ENCODE results near the gene ZNF81. TPM values are rescaled to one million over a fixed set of nuclear protein-coding genes. Genes with fewer than 3 reads are reported as not detected.
A peak's percentile ranks its signal among the peaks of the same experiment; 100 is the strongest.
"Not testable (repeated sequence)": the region's sequence is repeated elsewhere in the genome, so short reads cannot be mapped to it uniquely, and the experiment has no call there.

ZNF81 gene
- total RNA-seq, 2 donors from 2014 or later = 7.0 to 7.6 TPM

- ATAC-seq (no peak), DNase-seq (peak; percentile 29)
- intact Hi-C loops (cut with DNase I) = no loop called here
These were observed 4.9 kb upstream of the ZNF81 start for GRCh38 chrX:47831788-47832187.

DNA sequence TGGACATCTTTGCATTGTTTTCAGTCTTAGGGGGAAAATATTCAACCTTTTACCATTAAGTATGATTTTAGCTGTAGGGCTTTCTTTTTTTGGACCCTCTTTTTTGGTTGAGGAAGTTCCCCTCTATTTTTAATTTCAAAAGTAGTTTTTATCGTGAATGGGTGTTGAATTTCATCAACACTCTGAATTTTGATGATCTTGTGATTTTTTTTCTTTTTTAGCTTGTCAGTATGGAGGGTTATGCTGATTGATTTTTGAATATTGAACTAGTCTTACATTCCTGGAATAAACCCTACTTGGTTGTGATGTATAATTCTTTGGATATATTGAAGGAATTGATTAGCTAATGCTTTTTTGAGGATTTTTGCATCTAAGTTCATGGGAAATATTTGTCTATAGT is 1.7 kb downstream of the ZNF81 start:
- ATAC-seq (no peak), DNase-seq (no peak)
- intact Hi-C loops (cut with DNase I) = loop anchor here in 1 of 2 donors (5.0 kb wide), 1 partner anchor 189 kb away; no protein-coding TSS in a partner anchor

GRCh38 chrX:47840111-47840510 is 3.4 kb downstream of the ZNF81 start:
- intact Hi-C loops (cut with DNase I) = no loop called here
- no peak for DNase-seq
- no peak for ATAC-seq

- ATAC-seq = no peak
- no peak for DNase-seq
- intact Hi-C loops (cut with DNase I) = no loop called here
These were observed 6.7 kb downstream of the ZNF81 start for GRCh38 chrX:47843363-47843762.

GRCh38 chrX:47844117-47844516 is 7.4 kb downstream of the ZNF81 start:
- no peak for ATAC-seq
- intact Hi-C loops (cut with DNase I) = no loop called here
- no peak for DNase-seq

GRCh38 chrX:47846040-47846439 is 9.3 kb downstream of the ZNF81 start:
- intact Hi-C loops (cut with DNase I) = no loop called here
- no peak for DNase-seq
- peak in 1 of 2 donors; percentile 27 for ATAC-seq

DNA sequence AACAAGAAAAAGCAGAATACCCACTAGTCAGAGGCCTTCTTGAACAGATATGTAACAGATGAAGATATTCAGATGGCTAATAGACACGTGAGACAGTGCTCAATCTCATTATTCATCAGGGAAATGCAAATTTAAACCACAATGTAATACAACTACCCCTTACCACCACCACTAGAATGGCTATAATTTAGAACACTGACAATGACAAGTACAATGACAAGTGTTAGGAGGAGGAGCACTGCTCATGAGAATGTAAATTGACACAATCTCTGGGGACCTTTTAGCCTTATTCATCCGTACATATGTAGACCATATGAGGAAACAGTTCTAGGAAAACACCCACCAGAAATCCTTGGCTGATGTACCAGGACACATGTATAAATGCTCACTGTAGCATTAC is 13.1 kb downstream of the ZNF81 start:
- intact Hi-C loops (cut with DNase I) = loop anchor here (5.0 to 10.0 kb wide), 2 partner anchors 175 to 178 kb away; no protein-coding TSS in a partner anchor
- ATAC-seq = no peak
- DNase-seq = no peak

GRCh38 chrX:47850389-47850788 is 13.7 kb downstream of the ZNF81 start:
- not testable (repeated sequence) for ATAC-seq, DNase-seq
- intact Hi-C loops (cut with DNase I) = loop anchor here (5.0 to 10.0 kb wide), 2 partner anchors 174 to 177 kb away; no protein-coding TSS in a partner anchor

- ATAC-seq (no peak), DNase-seq (no peak)
- intact Hi-C loops (cut with DNase I) = loop anchor here (5.0 to 10.0 kb wide), 2 partner anchors 174 to 176 kb away; no protein-coding TSS in a partner anchor
These were observed 14.2 kb downstream of the ZNF81 start for GRCh38 chrX:47850901-47851300.

- DNase-seq (peak; percentile 34), ATAC-seq (peak in 1 of 2 donors; percentile 67)
- intact Hi-C loops (cut with DNase I) = loop anchor here (5.0 to 10.0 kb wide), 2 partner anchors 170 to 173 kb away; no protein-coding TSS in a partner anchor
These were observed 17.8 kb downstream of the ZNF81 start for GRCh38 chrX:47854474-47854873.

DNA sequence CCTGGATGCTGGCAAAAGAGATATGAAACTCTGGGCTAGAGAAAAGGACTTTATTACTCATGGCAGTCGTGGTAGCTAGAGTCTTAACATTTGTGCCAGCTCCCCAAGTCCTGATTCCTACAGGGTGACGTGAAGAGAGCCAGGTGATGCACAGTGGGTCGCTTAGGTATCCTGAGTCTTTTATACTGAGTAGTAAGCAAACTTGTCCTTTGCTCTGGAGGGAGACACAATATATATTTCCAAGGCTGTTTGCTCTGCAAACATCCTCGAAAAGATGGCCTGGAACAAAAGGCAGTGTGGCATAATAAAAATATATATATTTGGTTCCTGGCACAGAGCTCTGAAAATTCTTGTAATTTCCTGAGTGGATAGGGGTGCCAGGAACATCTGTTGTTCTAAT is 23.0 kb downstream of the ZNF81 start:
- DNase-seq (no peak), ATAC-seq (no peak)
- intact Hi-C loops (cut with DNase I) = loop anchor here in 1 of 2 donors (10.0 kb wide), 1 partner anchor 165 kb away; no protein-coding TSS in a partner anchor

- ATAC-seq (no peak), DNase-seq (no peak)
- intact Hi-C loops (cut with DNase I) = no loop called here
These were observed 26.0 kb downstream of the ZNF81 start for GRCh38 chrX:47862680-47863079.

- peak; percentile 54 to 65 for ATAC-seq
- intact Hi-C loops (cut with DNase I) = no loop called here
- peak; percentile 21 for DNase-seq
These were observed 26.5 kb downstream of the ZNF81 start for GRCh38 chrX:47863187-47863586.

- no peak for ATAC-seq
- intact Hi-C loops (cut with DNase I) = no loop called here
These were observed 27.6 kb downstream of the ZNF81 start for GRCh38 chrX:47864300-47864699.

DNA sequence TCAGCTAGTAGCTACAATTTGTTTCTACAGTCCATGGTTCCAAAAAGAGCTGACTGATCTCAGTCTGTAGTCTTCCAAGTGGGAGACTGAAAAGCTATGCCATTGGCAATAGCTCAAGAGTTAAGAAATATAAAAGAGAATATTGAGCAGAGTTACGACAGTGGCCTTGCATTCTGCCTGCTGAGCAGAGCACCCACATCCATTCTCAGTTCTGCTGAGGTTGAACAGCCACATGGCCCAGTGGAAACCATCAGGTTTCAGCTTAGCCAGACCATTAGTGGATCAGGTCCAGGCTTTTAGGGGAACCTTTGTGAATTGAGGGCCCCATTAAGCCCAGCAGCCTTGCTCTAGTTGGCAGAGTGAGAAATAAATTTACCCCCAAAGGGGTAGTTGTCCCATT is 28.1 kb downstream of the ZNF81 start:
- no peak for DNase-seq
- intact Hi-C loops (cut with DNase I) = no loop called here
- peak in 1 of 2 donors; percentile 62 for ATAC-seq

More at GRCh38 chrX:47864300-47864699, 27.6 kb downstream of the ZNF81 start:
- no peak for DNase-seq

DNA sequence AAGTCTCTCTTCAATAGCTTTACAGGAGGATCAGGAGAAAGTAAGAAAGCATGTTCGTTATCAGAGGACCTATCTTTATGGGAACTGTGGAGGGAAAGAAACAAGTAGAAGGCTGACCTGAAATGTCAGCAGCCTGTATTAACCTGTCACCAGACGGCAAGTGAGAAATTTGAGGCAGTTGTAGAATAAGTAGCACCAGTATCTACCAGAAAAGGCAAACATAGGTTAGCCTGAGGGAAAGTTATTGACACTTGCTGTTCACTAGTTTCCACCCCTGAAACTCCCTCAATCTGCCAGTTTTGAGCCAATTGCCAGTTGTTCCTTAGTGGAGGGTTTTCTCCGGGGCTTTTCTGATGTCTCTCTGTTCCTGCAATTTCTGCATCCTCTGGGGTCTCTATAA is 36.4 kb downstream of the ZNF81 start:
- intact Hi-C loops (cut with DNase I) = no loop called here
- DNase-seq (no peak), ATAC-seq (no peak)

GRCh38 chrX:47877327-47877726 is 40.6 kb downstream of the ZNF81 start:
- intact Hi-C loops (cut with DNase I) = no loop called here
- DNase-seq = no peak
- no peak for ATAC-seq

- ATAC-seq (no peak), DNase-seq (no peak)
- intact Hi-C loops (cut with DNase I) = no loop called here
These were observed 41.5 kb downstream of the ZNF81 start for GRCh38 chrX:47878198-47878597.

- intact Hi-C loops (cut with DNase I) = no loop called here
- no peak for ATAC-seq
- no peak for DNase-seq
These were observed 42.8 kb downstream of the ZNF81 start for GRCh38 chrX:47879463-47879862.

DNA sequence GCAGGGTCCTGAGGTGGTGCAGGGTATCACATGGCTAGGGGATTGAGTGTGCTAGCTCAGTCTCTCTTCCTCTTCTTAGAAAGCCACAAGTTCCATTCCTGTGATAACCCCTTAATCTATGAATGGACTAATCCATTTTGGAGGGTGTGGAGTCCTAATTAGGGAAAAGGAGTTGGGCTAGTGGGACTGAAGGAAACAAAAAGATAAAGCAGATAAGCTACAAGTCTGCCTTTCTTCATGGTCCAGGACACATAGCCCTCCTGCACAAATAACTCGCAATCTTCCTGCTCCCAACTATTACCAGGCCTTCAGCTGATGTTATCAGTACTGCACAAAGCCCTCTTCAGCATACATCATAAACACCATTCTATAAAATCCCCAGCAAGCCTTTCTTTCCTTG is 44.2 kb downstream of the ZNF81 start:
- intact Hi-C loops (cut with DNase I) = no loop called here
- DNase-seq (no peak), ATAC-seq (no peak)

- intact Hi-C loops (cut with DNase I) = no loop called here
- ATAC-seq (no peak), DNase-seq (no peak)
These were observed 48.8 kb downstream of the ZNF81 start for GRCh38 chrX:47885501-47885900.

DNA sequence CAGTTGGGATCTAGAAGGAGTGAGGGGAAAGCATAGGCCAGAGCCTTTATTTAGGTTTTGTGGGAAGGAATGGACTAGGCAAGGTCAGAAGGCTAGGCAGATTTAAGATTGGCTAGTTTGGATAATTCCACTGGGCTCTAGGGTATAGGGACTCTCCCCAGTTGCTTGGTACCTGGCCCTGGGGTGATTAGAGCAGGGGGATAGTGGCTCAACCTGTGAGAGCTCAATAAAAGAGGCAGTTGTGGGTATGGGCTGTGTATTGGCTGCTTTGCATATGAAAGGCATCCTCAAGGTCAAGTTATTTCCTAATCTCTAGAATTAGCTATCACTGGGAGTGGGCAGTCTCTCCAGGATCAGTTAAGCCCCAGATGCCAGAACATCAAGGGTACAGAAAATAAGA is 61.3 kb downstream of the ZNF81 start:
- DNase-seq = no peak
- intact Hi-C loops (cut with DNase I) = no loop called here
- no peak for ATAC-seq

All from left cardiac atrium (tissue), 4 donors.